ENCODE data around the gene FAM184B.

The FAM184B gene

DNA sequence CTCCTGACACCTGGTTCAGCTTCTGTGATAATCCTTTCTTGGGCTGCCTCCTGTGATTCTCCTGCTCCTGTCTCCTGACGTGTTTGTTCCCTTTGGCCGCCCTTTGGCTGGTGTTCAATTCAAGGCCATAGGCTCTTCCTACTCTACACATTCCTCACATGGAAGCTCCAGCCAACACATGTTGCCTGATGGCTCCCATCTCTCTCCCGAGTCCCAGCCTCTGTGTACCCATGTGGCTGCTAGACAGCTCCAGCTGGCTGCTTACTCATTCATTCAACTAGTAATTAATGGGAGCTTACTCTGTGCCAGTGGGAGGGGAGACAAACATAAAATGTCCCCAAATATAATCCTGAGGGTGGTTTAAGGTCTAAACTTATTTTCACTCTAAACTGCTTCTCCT lies 176.2 kb downstream of the FAM184B start:
- DNase-seq (ENCODE audit: extremely low read depth, low read depth), result no peak
- H3K4me3 ChIP-seq (replicated peaks; ENCODE audit: low read depth, low read length), result no peak overlapping the region
- TF ChIP-seq, protein P1, sequence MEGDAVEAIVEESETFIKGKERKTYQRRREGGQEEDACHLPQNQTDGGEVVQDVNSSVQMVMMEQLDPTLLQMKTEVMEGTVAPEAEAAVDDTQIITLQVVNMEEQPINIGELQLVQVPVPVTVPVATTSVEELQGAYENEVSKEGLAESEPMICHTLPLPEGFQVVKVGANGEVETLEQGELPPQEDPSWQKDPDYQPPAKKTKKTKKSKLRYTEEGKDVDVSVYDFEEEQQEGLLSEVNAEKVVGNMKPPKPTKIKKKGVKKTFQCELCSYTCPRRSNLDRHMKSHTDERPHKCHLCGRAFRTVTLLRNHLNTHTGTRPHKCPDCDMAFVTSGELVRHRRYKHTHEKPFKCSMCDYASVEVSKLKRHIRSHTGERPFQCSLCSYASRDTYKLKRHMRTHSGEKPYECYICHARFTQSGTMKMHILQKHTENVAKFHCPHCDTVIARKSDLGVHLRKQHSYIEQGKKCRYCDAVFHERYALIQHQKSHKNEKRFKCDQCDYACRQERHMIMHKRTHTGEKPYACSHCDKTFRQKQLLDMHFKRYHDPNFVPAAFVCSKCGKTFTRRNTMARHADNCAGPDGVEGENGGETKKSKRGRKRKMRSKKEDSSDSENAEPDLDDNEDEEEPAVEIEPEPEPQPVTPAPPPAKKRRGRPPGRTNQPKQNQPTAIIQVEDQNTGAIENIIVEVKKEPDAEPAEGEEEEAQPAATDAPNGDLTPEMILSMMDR (IDR thresholded peaks at IDR 0.05; ENCODE audit: low read depth, low read length, missing control alignments), result no peak

DNA sequence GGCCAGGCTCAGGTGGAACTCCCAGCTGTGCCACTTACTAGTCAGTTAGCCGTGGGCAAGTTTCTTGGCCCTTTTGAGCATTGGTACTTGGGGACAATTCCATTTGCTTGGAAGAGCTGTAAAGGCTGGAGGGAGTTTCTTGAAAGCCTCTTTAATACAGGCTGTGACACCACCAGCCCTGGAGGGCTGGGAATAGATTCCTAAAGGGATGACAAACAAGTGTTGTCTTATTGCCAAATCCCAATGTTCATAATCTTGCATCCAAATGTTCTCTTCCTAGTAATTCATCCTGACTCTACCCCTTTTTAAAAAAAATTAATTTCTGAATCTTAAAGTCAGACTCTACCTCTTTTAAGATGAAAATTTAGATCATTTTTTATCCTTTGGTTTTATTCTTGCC lies 181.6 kb downstream of the FAM184B start:
- H3K4me3 ChIP-seq (replicated peaks; ENCODE audit: low read depth, low read length), result no peak overlapping the region
- no peak for DNase-seq (ENCODE audit: extremely low read depth, low read depth)
- TF ChIP-seq, protein P1 (IDR thresholded peaks at IDR 0.05; ENCODE audit: low read depth, low read length, missing control alignments), result no peak

DNA sequence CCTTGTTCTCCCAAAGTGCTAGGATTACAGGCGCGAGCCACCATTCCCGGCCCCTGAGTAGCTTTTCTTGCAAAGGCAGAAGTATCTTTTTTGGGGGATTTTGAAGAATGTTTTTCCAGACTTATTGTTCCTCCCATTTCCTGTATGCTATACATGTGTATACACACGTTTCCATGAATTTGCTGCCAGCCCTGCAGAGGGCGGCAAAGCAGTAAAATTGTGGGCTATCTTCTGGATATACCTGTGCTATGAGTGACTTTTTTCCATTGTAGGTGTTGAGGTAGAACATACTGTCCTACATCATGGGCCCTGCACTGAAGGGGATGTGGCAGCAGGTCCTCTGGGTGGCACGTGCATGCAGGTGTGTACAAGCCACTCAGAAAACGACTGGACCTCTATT lies 183.9 kb downstream of the FAM184B start:
- no peak for DNase-seq (ENCODE audit: extremely low read depth, low read depth)
- H3K4me3 ChIP-seq (replicated peaks; ENCODE audit: low read depth, low read length), result no peak overlapping the region
- TF ChIP-seq, protein P1 (IDR thresholded peaks at IDR 0.05; ENCODE audit: low read depth, low read length, missing control alignments), result peak; percentile 38

DNA sequence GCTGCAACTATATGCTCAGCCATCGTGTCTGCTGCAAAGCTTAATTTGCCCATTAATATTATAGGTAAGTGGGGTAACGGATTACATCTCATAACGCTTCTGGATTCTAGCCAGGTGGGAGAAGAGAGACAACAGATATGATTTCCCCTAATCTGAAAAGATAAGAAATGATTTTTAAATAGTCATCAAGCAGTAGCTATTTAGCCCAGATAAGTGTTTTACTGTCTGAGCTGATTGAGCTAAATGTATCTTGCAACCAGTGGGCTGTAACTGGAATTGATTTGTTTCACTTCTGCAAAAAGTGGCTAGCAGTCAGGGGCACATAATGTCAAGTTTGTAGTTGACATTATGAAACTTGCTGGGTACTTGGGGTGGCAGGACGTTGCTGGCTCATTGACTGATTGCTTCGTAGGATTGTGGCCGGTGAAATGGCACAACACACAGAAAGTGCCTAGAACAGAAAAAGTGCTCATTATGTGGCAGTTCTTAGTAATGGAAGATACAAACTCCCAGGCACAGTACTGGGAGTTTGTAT lies 185.9 kb downstream of the FAM184B start:
- H3K4me3 ChIP-seq (replicated peaks; ENCODE audit: low read depth, low read length), result no peak overlapping the region
- TF ChIP-seq, protein P1 (IDR thresholded peaks at IDR 0.05; ENCODE audit: low read depth, low read length, missing control alignments), result no peak
- no peak for DNase-seq (ENCODE audit: extremely low read depth, low read depth)

DNA sequence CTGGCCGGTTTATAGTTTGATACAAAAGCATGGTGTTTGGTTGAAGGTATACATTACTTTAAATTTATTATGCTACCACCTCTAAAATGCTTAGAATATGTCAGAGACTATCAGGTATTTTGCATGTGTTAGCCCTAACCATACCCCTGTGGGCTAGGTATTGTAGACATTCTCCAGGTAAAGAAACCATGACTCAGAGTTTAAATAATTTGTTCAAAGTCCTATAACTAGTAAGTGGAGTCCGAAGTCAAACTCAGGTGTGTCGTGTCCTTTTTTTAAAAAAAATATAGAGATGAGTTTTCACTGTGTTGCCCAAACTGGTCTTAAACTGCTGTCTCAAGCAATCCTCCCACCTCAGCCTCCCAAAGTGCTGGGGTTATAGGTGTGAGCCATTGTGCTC lies 192.1 kb downstream of the FAM184B start:
- no peak for DNase-seq (ENCODE audit: extremely low read depth, low read depth)
- TF ChIP-seq, protein P1 (IDR thresholded peaks at IDR 0.05; ENCODE audit: low read depth, low read length, missing control alignments), result no peak
- H3K4me3 ChIP-seq (replicated peaks; ENCODE audit: low read depth, low read length), result no peak overlapping the region

DNA sequence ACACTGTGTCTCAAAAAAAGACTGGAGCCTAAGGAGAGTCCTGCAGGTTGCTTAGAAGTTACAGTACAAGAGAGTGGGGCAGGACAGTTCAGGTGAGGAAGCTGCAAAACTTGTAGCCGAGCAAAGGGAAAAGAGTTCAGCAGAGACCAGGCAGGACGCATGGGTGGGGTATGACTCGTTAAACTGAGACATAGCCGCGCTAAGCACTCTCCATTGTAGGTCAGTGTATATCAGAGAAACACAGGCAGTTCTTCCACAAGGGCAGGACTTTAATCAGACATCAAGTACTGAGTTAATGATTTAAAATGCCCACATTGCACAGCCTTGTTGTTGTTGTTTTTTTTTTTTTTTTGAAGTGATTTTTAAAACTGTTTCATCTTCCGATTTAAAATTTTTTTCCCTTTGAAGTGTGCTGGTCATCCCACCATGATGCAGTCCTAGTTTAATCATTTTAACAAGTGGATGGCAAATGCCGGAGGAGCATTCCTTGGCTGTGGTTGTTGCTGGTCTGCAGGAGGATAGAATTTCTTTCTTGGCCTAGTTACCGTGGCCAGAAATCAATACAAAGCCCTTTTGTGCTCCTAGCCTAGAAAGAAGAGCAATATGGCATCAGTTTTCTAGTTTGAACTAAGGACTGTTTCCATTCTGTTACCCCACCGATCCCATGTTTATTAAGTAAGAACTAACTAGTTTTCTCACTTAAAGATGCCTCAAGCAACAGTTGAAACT lies 194.2 kb downstream of the FAM184B start:
- TF ChIP-seq, protein P1 (IDR thresholded peaks at IDR 0.05; ENCODE audit: low read depth, low read length, missing control alignments), result no peak
- no peak overlapping the region for H3K4me3 ChIP-seq (replicated peaks; ENCODE audit: low read depth, low read length)
- no peak for DNase-seq (ENCODE audit: extremely low read depth, low read depth)

All from HFF-Myc (cell line).